Smooth muscle cell (in vitro differentiated cells): ENCODE measurements around the gene SDK1. TPM values are rescaled to one million over a fixed set of nuclear protein-coding genes. Genes with fewer than 3 reads are reported as not detected.

ENCODE experiments used
- DNase-seq: peaks from one replicate; lab custom pipeline; 2025; ENCODE audit not compliant: unreplicated experiment; lab: John Stamatoyannopoulos, UW
- H2AFZ ChIP-seq: fragments of 200-600 bp; sonication (generic); 2 replicates; pipeline ENCODE4 v1.6.0; 2016; ENCODE audit warnings: antibody characterized with exemption, low read depth, mild to moderate bottlenecking
- H3F3A ChIP-seq: fragments of 200-600 bp; sonication (generic); 2 replicates; pipeline ENCODE4 v1.6.0; 2017; ENCODE audit warnings: antibody characterized with exemption, low read depth
- H3K27ac ChIP-seq: fragments of 200-600 bp; sonication (generic); 2 replicates; pipeline ENCODE4 v1.5.1; 2016; ENCODE audit warnings: low read depth, mild to moderate bottlenecking
- H3K27me3 ChIP-seq: fragments of 200-600 bp; sonication (generic); 2 replicates; pipeline ENCODE4 v1.6.1; 2016; ENCODE audit warnings: low read depth, mild to moderate bottlenecking
- H3K36me3 ChIP-seq: fragments of 200-600 bp; sonication (generic); 2 replicates; pipeline ENCODE4 v1.5.1; 2016; ENCODE audit warnings: low read depth
- H3K4me1 ChIP-seq: fragments of 200-600 bp; sonication (generic); 2 replicates; pipeline ENCODE4 v1.5.1; 2016; ENCODE audit warnings: low read depth
- H3K4me2 ChIP-seq: fragments of 200-600 bp; sonication (generic); 2 replicates; pipeline ENCODE4 v1.6.0; 2016; ENCODE audit warnings: mild to moderate bottlenecking
- H3K4me3 ChIP-seq: fragments of 200-600 bp; sonication (generic); 2 replicates; pipeline ENCODE4 v1.5.1; 2016; ENCODE audit warnings: mild to moderate bottlenecking
- H3K79me2 ChIP-seq: fragments of 200-600 bp; sonication (generic); 2 replicates; pipeline ENCODE4 v1.6.0; 2016; ENCODE audit warnings: low read depth, mild to moderate bottlenecking
- H3K9ac ChIP-seq: fragments of 200-600 bp; sonication (generic); 2 replicates; pipeline ENCODE4 v1.6.0; 2016; ENCODE audit warnings: low read depth
- H3K9me3 ChIP-seq: fragments of 200-600 bp; sonication (generic); replicated peaks from 2 replicates; pipeline ENCODE4 v1.5.1; 2016; ENCODE audit warnings: low read depth
- H4K20me1 ChIP-seq: fragments of 200-600 bp; sonication (generic); 2 replicates; pipeline ENCODE4 v1.6.0; 2016; ENCODE audit warnings: low read depth
- WGBS: methylation state at CpG from one replicate; pipeline ENCODE4 v1.1.7; 2016; ENCODE audit warnings: low lambda C conversion rate; 5-methylcytosine and 5-hydroxymethylcytosine counted together
- polyA plus RNA-seq: library from polyadenylated mRNA; unstranded; fragments of >200 nt; fragmentation: Nextera tagmentation; extraction: Ambion mirVana; gene quantifications from 2 replicates; pipeline ENCODE4 v1.2.1, GENCODE V29; 2016
- total RNA-seq: library from RNA; depleted of rRNA; stranded (reverse); fragments of >200 nt; gene quantifications from 2 replicates; pipeline ENCODE4 v1.2.3, GENCODE V29; 2014
- TF ChIP-seq, protein P1 (sequence below): fragments of 200-600 bp; sonication (generic); IDR thresholded peaks from 2 replicates; pipeline ENCODE4 v1.5.1; 2017; ENCODE audit warnings: borderline replicate concordance, mild to moderate bottlenecking, antibody characterized with exemption; ENCODE audit not compliant: insufficient read depth, poor library complexity, severe bottlenecking

Gene SDK1
- total and polyA plus RNA-seq, 2 experiments from 2014 or later: 1.1 to 2.5 TPM

DNA sequence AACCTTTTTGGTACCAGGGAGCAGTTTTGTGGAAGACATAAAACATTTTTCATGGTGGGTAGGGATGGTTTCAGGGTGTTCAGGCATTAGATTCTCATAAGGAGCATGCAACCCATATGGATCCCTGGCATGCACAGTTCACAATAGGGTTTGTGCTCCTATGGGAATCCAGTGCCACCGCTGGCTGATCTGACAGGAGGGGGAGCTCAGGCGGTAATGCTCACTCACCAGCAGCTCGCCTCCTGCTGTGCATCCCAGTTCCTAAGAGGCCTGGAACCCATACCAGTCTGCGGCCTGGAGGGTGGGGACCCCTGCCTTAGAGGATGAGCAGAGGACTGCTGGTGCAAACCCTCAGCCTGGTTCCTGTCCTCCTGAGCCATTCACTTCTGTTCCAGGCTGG, 561.7 kb downstream of the SDK1 start:
- Histone ChIP-seq H3K27ac (peak overlapping the region; percentile 77), H3F3A (no peaks in the 10 kb centered on the region), H3K9me3 (no peaks in the 10 kb centered on the region), H2AFZ (peak overlapping the region; percentile 61), H3K36me3 (no peaks in the 10 kb centered on the region), H3K4me3 (no peak overlapping the region), H4K20me1 (no peaks in the 10 kb centered on the region), H3K79me2 (no peaks in the 10 kb centered on the region), H3K4me2 (peak overlapping the region; percentile 70), H3K27me3 (no peaks in the 10 kb centered on the region), H3K4me1 (peaks cover 14% of the 10 kb centered on the region), H3K9ac (peak overlapping the region; percentile 50)
- 74% methylated on average over 4 of the region's 4 CpGs for WGBS
- TF ChIP-seq, protein P1, sequence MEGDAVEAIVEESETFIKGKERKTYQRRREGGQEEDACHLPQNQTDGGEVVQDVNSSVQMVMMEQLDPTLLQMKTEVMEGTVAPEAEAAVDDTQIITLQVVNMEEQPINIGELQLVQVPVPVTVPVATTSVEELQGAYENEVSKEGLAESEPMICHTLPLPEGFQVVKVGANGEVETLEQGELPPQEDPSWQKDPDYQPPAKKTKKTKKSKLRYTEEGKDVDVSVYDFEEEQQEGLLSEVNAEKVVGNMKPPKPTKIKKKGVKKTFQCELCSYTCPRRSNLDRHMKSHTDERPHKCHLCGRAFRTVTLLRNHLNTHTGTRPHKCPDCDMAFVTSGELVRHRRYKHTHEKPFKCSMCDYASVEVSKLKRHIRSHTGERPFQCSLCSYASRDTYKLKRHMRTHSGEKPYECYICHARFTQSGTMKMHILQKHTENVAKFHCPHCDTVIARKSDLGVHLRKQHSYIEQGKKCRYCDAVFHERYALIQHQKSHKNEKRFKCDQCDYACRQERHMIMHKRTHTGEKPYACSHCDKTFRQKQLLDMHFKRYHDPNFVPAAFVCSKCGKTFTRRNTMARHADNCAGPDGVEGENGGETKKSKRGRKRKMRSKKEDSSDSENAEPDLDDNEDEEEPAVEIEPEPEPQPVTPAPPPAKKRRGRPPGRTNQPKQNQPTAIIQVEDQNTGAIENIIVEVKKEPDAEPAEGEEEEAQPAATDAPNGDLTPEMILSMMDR: no peak
- DNase-seq: no peak

DNA sequence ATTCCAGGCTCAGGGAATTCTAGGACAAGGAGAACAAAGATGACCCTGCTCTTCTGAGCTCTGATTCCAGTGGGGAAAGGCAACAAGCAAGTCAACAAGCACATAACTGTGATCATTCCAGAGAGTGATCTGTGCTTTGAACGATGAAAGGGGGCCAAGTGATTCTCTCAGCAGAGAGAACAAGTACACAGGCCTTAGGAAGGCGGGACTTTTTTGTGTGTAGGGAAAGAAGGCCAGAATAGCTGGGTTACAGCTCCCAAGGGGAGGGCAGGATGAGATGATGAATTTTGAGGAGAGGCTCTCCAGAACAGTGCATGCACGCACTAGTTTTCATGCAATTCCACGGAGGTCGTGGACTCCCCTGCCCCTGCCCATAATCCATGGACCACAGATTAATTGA, 565.2 kb downstream of the SDK1 start:
- 91% methylated on average over 5 of the region's 5 CpGs for WGBS
- Histone ChIP-seq H3K27me3 (no peaks in the 10 kb centered on the region), H3K4me2 (no peak overlapping the region), H4K20me1 (no peaks in the 10 kb centered on the region), H3K9me3 (no peaks in the 10 kb centered on the region), H3K27ac (no peak overlapping the region), H3K36me3 (no peaks in the 10 kb centered on the region), H3F3A (no peaks in the 10 kb centered on the region), H3K4me3 (no peak overlapping the region), H3K4me1 (peaks cover 14% of the 10 kb centered on the region), H3K9ac (no peak overlapping the region), H3K79me2 (no peaks in the 10 kb centered on the region), H2AFZ (no peak overlapping the region)
- TF ChIP-seq, protein P1: no peak
- DNase-seq: no peak

DNA sequence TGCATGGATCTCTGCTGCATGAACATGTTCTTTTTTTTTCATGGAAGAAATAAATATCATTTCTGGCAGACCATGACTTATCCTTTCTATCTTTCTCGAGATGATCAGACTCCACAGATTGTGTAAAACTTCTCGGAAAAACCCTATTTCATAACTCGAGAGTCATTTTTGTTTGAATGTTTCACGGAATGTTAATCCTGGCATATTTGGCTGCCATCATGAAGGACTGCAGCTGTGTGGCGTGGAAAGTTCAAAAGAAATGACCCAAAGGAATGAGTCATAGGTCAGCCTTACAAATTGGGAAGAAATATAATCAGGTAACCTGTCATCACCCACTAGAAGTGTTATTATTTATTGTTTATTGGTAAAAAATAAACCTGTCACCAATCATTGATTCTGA, 566.8 kb downstream of the SDK1 start:
- DNase-seq: no peak
- Histone ChIP-seq H3K9ac (no peak overlapping the region), H3K79me2 (no peaks in the 10 kb centered on the region), H3K27ac (no peak overlapping the region), H2AFZ (no peak overlapping the region), H3K4me3 (no peak overlapping the region), H3K36me3 (no peaks in the 10 kb centered on the region), H3F3A (no peaks in the 10 kb centered on the region), H4K20me1 (no peaks in the 10 kb centered on the region), H3K4me1 (no peaks in the 10 kb centered on the region), H3K9me3 (no peaks in the 10 kb centered on the region), H3K27me3 (no peaks in the 10 kb centered on the region), H3K4me2 (no peak overlapping the region)
- WGBS: 66% methylated on average over 5 of the region's 5 CpGs
- TF ChIP-seq, protein P1: no peak

DNA sequence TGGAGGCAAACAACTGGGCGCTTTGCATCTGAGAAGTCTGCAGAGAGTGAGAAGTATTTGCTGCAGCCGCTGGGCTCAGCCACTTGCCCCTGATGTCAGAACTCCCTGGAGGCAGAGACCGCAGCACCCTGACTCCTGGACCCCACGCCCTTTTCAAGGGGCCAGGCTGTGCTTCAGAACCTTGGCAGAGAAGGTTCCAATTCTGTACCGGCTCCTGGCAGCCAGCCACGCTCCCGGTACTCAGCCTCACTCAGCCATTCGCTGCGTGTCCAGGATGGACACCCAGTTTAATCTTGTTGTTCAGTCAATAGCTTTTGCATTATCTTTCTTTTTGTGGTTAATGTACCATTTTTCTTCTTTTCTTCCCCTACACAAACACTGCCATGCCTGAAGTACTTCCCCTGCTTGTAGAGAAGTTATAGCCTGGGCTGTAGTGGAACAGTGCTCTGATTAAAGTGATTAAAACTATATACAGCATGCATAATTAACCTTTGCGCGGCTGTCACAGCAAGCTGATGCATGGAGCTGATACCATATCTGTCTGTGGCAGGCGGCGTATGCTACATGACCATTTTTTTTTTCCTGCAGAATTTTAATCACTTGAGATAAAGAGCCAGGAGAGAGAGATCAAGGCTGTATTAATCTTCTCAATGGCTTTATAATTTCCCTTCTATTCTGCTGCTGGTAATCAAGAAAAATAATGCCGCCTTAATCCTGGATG, 578.5 kb downstream of the SDK1 start:
- Histone ChIP-seq H3F3A (no peaks in the 10 kb centered on the region), H3K4me2 (no peak overlapping the region), H3K27ac (no peak overlapping the region), H3K36me3 (no peaks in the 10 kb centered on the region), H3K4me1 (no peaks in the 10 kb centered on the region), H3K9me3 (no peaks in the 10 kb centered on the region), H3K4me3 (no peak overlapping the region), H3K79me2 (no peaks in the 10 kb centered on the region), H2AFZ (no peak overlapping the region), H3K27me3 (no peaks in the 10 kb centered on the region), H4K20me1 (no peaks in the 10 kb centered on the region), H3K9ac (no peak overlapping the region)
- no peak for DNase-seq
- TF ChIP-seq, protein P1: no peak
- 74% methylated on average over 14 of the region's 14 CpGs for WGBS
